BLaER1 (cell line): ENCODE results near the gene LHX4.

Source experiments
- H3K27ac ChIP-seq: shearing (Covaris generic); formaldehyde crosslinking; 2 replicates; pipeline ENCODE4 v1.8.1; 2022
- H3K27me3 ChIP-seq: shearing (Covaris generic); formaldehyde crosslinking; 2 replicates; pipeline ENCODE4 v1.8.1; 2022
- H3K36me3 ChIP-seq: shearing (Covaris generic); formaldehyde crosslinking; 2 replicates; pipeline ENCODE4 v1.8.1; 2022
- H3K4me1 ChIP-seq: shearing (Covaris generic); formaldehyde crosslinking; 2 replicates; pipeline ENCODE4 v1.8.1; 2022
- H3K4me2 ChIP-seq: shearing (Covaris generic); formaldehyde crosslinking; 2 replicates; pipeline ENCODE4 v1.8.1; 2022
- H3K4me3 ChIP-seq: shearing (Covaris generic); formaldehyde crosslinking; 2 replicates; pipeline ENCODE4 v1.8.1; 2022
- H3K9ac ChIP-seq: shearing (Covaris generic); formaldehyde crosslinking; 2 replicates; pipeline ENCODE4 v1.8.1; 2022
- H3K9me3 ChIP-seq: shearing (Covaris generic); formaldehyde crosslinking; 2 replicates; pipeline ENCODE4 v1.8.1; 2022
- H4K20me1 ChIP-seq: shearing (Covaris generic); formaldehyde crosslinking; 2 replicates; pipeline ENCODE4 v1.8.1; 2022
- Cebpa-rat ChIP-seq: shearing (Covaris generic); IDR thresholded peaks from 2 replicates; pipeline ENCODE4 v1.8.1; 2022

The LHX4 gene

DNA sequence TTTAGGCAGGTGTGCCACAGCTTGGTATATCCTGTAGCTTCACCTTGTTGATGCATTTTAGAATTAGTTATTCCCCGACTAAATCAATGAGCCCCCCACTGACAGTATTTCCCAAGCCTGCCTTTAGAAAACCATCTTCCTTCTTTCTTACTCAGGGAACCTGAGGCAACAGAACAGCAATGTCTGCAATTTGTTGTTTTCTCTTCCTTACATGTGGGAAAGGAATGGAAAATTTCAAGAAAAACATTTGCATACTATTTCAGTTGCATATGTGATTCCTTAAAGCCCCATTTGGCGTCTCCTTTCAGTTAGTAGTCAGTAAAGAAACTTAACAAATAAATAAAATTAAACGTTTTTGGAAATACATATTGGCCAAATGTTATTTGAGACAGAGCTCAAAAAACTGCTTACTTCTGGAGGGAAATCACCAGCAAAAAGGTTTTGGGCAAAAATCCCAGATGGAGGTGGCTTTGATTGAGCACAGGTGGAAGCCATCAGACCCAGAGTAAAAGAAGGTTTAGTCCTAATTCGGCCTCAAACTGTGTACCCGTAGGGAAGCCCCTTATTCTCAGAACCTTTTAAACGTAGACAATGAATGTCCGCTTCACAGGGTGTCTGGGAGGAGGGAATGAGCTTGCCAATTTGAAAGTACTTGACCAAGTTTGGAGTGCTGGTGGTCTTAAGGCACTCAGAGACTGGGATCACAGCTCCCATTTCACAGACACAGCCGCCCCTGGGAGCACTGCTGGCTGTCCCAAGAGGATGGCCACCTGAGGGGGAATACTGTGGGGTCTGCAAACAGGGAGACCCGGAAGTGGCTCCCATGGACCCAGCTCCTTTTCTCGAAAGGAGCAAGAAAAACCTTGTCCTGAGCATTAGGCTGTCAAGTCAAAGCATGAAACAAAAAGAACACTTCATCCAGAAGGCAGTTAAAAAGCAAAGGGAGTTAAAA, 9.4 kb downstream of the LHX4 start:
- H3K27me3 ChIP-seq = peaks cover 87% of the 10 kb centered on the region
- H3K4me2 ChIP-seq = no peak overlapping the region
- H3K36me3 ChIP-seq = no peaks in the 10 kb centered on the region
- no peak overlapping the region for H3K9ac ChIP-seq
- H4K20me1 ChIP-seq = peaks cover 64% of the 10 kb centered on the region
- H3K4me3 ChIP-seq = no peak overlapping the region
- peaks cover 19% of the 10 kb centered on the region for H3K9me3 ChIP-seq
- H3K4me1 ChIP-seq = no peaks in the 10 kb centered on the region
- no peak overlapping the region for H3K27ac ChIP-seq
- TF ChIP-seq Cebpa-rat = no peak

DNA sequence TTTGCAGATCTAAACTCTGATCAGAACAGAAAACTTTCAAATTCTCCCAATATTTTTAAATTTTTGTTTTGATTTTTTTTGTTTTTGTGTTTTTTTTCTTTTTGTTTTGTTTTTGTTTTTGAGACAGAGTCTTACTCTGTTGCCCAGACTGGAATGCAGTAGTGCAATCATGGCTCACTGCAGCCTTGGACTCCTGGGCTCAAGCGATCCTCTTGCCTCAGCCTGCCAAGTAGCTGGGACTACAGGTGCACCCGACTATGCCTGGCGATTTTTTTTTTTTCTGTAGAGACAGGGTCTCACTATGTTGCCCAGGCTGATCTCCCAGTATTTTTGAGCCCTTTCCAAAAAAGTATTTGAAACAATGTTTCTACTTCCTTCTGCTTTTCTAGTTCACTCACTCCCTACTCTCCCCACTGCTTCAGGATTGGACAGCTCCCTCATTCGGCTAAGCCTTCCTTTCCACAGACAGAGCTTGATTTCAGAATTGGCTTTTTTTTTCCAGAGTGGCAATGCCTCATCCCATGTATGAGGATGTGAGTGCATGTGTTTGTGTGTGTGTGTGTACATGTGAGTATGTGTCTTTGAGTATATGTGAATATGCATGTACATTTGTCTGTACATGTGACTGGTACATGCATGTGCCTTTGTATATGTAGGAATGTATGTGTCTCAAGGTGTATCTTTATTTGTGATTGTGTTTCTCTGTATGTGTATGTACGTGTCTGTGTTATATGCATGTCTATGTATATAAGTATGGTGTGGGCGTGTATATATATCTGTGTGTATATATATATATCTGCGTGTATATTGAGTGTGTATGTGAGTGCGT, 11.9 kb downstream of the LHX4 start:
- no peak overlapping the region for H3K9ac ChIP-seq
- peaks cover 62% of the 10 kb centered on the region for H3K27me3 ChIP-seq
- no peaks in the 10 kb centered on the region for H3K9me3 ChIP-seq
- H4K20me1 ChIP-seq = peaks cover 39% of the 10 kb centered on the region
- H3K4me3 ChIP-seq = no peak overlapping the region
- no peak for TF ChIP-seq Cebpa-rat
- H3K4me1 ChIP-seq = peaks cover 7% of the 10 kb centered on the region; the same call in 1 of the 2 replicates
- H3K27ac ChIP-seq = no peak overlapping the region
- no peak overlapping the region for H3K4me2 ChIP-seq
- no peaks in the 10 kb centered on the region for H3K36me3 ChIP-seq

DNA sequence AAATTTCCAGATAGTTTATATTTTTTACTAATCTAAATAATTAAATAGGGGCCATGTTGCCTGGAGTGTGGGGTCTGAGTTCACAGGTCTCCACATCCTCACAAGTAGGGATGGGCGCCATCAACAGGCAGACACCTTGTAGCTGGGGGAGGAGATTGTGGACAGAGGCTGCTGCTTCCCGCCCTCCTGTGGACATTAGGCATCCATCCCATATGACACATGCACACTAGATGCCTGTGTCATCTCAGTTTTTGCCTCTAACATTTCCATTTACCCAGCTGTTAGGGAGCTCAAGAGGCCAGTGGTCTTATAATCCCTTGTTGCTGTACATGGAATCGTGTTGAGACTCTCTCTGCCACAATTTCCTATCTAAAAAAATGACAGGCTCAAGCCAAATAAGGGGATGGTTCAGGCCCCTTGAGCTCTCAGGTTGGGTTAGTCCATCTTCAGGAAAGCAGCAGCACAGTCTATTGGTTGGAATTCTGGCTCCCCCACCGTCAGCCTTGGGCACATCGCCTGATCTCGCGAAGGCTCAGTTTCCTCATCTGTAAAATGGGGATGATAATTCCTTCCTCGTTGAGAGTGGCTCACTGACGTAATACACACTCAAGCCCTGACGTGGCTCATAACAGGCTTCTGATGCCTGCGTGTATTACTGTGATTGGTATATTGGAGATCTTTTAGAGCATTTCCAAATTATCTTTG, 13.6 kb downstream of the LHX4 start:
- no peak for TF ChIP-seq Cebpa-rat
- no peak overlapping the region for H3K27ac ChIP-seq
- no peak overlapping the region for H3K9ac ChIP-seq

DNA sequence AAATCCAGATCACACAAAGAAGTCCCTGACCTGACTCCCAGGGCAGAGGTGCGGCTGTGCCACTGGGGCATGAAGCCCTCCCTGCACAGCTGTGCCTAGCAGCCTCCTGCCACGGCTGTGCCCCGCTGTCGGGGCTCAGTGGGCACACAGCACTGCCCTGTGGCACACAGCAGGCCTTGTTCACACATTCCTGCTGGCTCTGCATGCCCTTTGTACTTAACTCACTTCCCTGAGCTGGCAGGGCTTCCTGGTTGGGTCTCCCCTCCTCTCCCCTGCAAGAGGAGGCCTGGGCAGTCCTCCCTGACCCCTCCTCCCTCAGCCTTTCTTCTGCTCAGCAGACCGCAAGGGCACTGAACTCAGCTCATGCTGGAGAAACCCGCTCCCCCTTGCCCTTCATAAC, 14.8 kb downstream of the LHX4 start:
- Histone ChIP-seq H3K9me3 (no peaks in the 10 kb centered on the region), H4K20me1 (peaks cover 13% of the 10 kb centered on the region), H3K27me3 (peaks cover 33% of the 10 kb centered on the region), H3K4me3 (no peak overlapping the region), H3K4me2 (peak overlapping the region; percentile 38), H3K9ac (no peak overlapping the region), H3K27ac (no peak overlapping the region), H3K4me1 (peaks cover 7% of the 10 kb centered on the region; the same call in 1 of the 2 replicates), H3K36me3 (no peaks in the 10 kb centered on the region)
- no peak for TF ChIP-seq Cebpa-rat

More for the DNA sequence above, 13.6 kb downstream of the LHX4 start:
- Histone ChIP-seq H3K4me3 (no peak overlapping the region), H4K20me1 (peaks cover 24% of the 10 kb centered on the region), H3K4me1 (peaks cover 7% of the 10 kb centered on the region; the same call in 1 of the 2 replicates), H3K36me3 (no peaks in the 10 kb centered on the region), H3K4me2 (no peak overlapping the region), H3K27me3 (peaks cover 45% of the 10 kb centered on the region), H3K9me3 (no peaks in the 10 kb centered on the region)

DNA sequence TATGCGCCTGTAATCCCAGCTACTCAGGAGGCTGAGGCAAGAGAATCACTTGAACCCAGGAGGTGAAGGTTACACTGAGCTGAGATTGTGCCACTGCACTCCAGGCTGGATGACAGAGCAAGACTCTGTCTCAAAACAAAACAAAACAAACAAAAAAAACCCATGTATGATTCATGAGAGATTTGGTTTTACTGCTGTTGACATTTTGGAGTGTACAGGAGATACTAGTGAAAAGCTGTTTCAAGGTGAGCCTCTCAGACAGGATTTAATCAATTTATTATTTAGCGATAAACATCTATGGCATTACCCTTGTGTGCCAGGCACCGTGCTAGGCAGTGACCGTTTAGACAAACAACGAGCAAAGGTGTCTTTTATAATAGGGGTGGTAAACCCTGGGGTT, 16.5 kb downstream of the LHX4 start:
- Histone ChIP-seq H3K4me1 (peaks cover 7% of the 10 kb centered on the region; the same call in 1 of the 2 replicates), H3K4me2 (no peak overlapping the region), H3K27ac (no peak overlapping the region), H3K9me3 (no peaks in the 10 kb centered on the region), H3K4me3 (no peak overlapping the region), H3K27me3 (peaks cover 16% of the 10 kb centered on the region), H3K9ac (no peak overlapping the region), H4K20me1 (no peaks in the 10 kb centered on the region), H3K36me3 (no peaks in the 10 kb centered on the region)
- TF ChIP-seq Cebpa-rat = no peak

DNA sequence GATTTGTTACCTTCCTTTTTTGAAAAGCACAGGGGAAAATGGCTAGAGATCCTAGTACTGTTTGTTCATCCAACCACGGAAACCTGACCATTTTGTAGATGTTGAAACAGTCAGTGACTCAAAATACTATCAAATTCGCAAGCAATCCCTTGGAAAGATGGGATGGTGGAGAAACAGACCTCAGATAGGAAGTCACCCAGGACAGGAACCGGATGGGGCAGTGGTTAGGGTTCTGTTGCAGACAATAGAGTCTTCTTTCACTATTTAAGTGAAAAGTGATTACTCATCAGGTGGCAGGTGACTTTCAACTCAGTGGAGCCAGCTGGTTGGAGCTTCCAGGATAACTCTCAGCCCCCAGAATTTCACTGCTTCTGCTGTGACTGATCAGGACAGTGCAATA, 17.0 kb downstream of the LHX4 start:
- H4K20me1 ChIP-seq = no peaks in the 10 kb centered on the region
- TF ChIP-seq Cebpa-rat = no peak
- no peak overlapping the region for H3K27ac ChIP-seq
- H3K9ac ChIP-seq = no peak overlapping the region
- H3K4me3 ChIP-seq = no peak overlapping the region
- H3K4me2 ChIP-seq = no peak overlapping the region
- peaks cover 11% of the 10 kb centered on the region for H3K27me3 ChIP-seq
- no peaks in the 10 kb centered on the region for H3K36me3 ChIP-seq
- H3K9me3 ChIP-seq = no peaks in the 10 kb centered on the region
- peaks cover 7% of the 10 kb centered on the region; the same call in 1 of the 2 replicates for H3K4me1 ChIP-seq

DNA sequence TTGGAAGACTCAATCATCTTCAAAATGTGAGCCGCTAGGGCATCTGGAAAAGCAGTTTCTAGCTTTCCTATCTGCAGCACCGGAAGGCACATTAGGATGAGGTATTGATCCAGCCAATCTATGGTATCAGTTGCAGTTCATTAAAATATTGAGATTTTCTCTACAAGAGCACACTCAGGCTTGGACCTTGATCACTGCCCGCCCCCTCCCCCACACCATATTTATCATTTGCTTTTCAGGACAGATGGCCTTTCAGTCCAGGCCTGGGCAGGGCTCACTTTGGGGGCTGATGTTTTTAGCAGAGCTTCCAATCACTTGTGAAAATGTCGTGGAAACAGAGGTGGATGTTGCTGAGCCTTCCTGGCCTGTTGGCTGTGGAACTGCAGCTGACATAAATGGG, 17.5 kb downstream of the LHX4 start:
- Histone ChIP-seq H3K4me1 (peaks cover 7% of the 10 kb centered on the region; the same call in 1 of the 2 replicates), H3K4me2 (no peak overlapping the region), H3K9me3 (no peaks in the 10 kb centered on the region), H4K20me1 (no peaks in the 10 kb centered on the region), H3K9ac (no peak overlapping the region), H3K27ac (no peak overlapping the region), H3K27me3 (peaks cover 7% of the 10 kb centered on the region), H3K4me3 (no peak overlapping the region), H3K36me3 (no peaks in the 10 kb centered on the region)
- TF ChIP-seq Cebpa-rat = no peak

DNA sequence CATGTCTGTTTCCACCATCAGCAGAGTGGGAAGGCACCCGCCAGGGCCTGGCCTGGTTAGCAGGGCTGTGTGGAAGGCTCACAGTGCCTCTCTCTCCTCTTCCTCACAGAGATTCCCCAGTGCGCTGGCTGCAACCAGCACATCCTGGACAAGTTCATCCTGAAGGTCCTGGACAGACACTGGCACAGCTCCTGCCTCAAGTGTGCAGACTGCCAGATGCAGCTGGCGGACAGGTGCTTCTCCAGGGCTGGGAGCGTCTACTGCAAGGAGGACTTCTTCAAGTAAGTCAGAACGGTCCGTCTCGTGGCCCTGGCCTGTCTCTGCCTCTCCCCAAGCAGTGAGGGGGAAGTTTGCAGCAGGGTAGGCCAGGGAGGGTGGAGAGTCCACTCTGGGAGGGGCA, 18.1 kb downstream of the LHX4 start:
- Histone ChIP-seq H3K4me1 (peaks cover 7% of the 10 kb centered on the region; the same call in 1 of the 2 replicates), H3K27me3 (peaks cover 1% of the 10 kb centered on the region), H3K9me3 (no peaks in the 10 kb centered on the region), H3K27ac (no peak overlapping the region), H4K20me1 (no peaks in the 10 kb centered on the region), H3K4me2 (no peak overlapping the region), H3K9ac (no peak overlapping the region), H3K36me3 (no peaks in the 10 kb centered on the region), H3K4me3 (no peak overlapping the region)
- no peak for TF ChIP-seq Cebpa-rat
